BJ (cell line): ENCODE data around the gene SH3BP5L. TPM values are rescaled to one million over a fixed set of nuclear protein-coding genes. Genes with fewer than 3 reads are reported as not detected.

Experiments used
- CTCF ChIA-PET: fragments of 350-600 bp; formaldehyde crosslinking; extraction: SDS; loops from one replicate; lab custom pipeline; 2021; ENCODE audit warnings: antibody characterized with exemption, inconsistent platforms; lab: Yijun Ruan, JAX
- POLR2A ChIA-PET: fragments of 300-600 bp; sonication (Branson Sonifier 250); formaldehyde crosslinking; extraction: SDS; loops from one replicate; lab custom pipeline; 2021; ENCODE audit warnings: antibody characterized with exemption; lab: Charles Lee
- DNase-seq: peaks from one replicate; pipeline ENCODE4 v3.0.0-alpha.2; 2011; ENCODE audit warnings: low read depth
- H3K27me3 ChIP-seq: 2 replicates; pipeline ENCODE4 v1.6.0; 2011; ENCODE audit warnings: low read length; ENCODE audit not compliant: control insufficient read depth, insufficient read depth
- H3K36me3 ChIP-seq: 2 replicates; pipeline ENCODE4 v1.5.1; 2011; ENCODE audit warnings: low read length; ENCODE audit not compliant: control insufficient read depth, insufficient read depth
- H3K4me3 ChIP-seq: 2 replicates; pipeline ENCODE4 v1.5.1; 2011; ENCODE audit warnings: low read depth, mild to moderate bottlenecking, control low read depth, low read length
- polyA plus RNA-seq: library from polyadenylated mRNA; depleted of rRNA; stranded (reverse); fragments of >200 nt; gene quantifications from 2 replicates; pipeline ENCODE4 v1.2.3, GENCODE V29; 2011
- TF ChIP-seq, protein P1 (sequence below): IDR thresholded peaks from 2 replicates; pipeline ENCODE4 v1.5.1; 2011; ENCODE audit warnings: low read depth, mild to moderate bottlenecking, control low read depth, inconsistent platforms, low read length, moderate library complexity; ENCODE audit not compliant: insufficient read depth

Gene SH3BP5L
- polyA plus RNA-seq, 1 experiment, result 32.5 TPM

DNA sequence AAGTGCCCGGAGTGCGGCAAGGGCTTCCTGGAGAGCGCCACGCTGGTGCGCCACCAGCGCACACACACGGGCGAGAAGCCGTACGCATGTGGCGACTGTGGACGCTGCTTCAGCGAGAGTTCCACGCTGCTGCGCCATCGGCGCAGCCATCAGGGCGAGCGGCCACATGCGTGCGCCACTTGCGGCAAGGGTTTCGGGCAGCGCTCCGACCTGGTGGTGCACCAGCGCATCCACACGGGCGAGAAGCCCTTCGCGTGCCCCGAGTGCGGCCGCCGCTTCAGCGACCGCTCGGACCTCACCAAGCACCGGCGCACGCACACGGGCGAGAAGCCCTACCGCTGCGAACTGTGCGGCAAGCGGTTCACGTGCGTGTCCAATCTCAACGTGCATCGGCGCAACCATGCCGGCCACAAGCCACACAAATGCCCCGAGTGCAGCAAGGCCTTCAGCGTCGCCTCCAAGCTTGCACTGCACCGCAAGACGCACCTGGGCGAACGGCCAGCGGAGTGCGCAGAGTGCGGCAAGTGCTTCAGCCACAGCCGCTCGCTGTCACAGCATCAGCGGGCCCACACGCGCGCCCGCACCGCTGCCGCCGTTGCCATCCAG lies 22.3 kb upstream of the SH3BP5L start:
- no peaks in the 10 kb centered on the region for H3K27me3 ChIP-seq
- TF ChIP-seq, protein P1, sequence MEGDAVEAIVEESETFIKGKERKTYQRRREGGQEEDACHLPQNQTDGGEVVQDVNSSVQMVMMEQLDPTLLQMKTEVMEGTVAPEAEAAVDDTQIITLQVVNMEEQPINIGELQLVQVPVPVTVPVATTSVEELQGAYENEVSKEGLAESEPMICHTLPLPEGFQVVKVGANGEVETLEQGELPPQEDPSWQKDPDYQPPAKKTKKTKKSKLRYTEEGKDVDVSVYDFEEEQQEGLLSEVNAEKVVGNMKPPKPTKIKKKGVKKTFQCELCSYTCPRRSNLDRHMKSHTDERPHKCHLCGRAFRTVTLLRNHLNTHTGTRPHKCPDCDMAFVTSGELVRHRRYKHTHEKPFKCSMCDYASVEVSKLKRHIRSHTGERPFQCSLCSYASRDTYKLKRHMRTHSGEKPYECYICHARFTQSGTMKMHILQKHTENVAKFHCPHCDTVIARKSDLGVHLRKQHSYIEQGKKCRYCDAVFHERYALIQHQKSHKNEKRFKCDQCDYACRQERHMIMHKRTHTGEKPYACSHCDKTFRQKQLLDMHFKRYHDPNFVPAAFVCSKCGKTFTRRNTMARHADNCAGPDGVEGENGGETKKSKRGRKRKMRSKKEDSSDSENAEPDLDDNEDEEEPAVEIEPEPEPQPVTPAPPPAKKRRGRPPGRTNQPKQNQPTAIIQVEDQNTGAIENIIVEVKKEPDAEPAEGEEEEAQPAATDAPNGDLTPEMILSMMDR, result no peak
- CTCF ChIA-PET, result interaction anchor here (1.5 kb wide), 1 partner anchor 10 kb away, joined by 5 read pairs; the partner anchor contains the start of gene ZNF692
- H3K4me3 ChIP-seq, result no peak overlapping the region
- H3K36me3 ChIP-seq, result peaks cover 30% of the 10 kb centered on the region
- POLR2A ChIA-PET, result no interaction called here
- DNase-seq, result no peak

DNA sequence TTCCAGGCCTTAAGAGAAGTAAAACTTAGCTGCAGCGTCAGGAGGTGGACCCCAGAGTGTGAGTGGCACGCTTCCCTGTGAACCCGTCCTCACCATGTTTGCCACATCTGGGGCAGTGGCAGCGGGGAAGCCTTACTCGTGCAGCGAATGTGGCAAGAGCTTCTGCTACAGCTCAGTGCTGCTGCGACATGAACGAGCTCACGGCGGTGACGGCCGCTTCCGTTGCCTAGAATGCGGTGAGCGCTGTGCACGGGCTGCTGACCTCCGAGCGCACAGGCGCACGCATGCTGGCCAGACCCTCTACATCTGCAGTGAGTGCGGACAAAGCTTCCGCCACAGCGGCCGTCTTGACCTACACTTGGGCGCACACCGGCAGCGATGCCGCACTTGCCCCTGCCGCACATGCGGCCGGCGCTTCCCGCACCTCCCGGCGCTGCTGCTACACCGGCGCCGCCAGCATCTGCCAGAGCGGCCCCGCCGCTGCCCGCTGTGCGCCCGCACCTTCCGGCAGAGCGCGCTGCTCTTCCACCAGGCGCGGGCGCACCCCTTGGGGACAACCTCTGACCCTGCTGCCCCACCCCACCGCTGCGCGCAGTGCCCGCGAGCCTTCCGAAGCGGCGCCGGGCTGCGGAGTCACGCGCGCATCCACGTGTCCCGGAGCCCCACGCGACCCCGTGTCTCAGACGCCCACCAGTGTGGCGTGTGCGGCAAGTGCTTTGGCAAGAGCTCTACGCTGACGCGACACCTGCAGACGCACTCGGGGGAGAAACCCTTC lies 21.7 kb upstream of the SH3BP5L start:
- Histone ChIP-seq H3K27me3 (no peaks in the 10 kb centered on the region), H3K36me3 (peaks cover 32% of the 10 kb centered on the region), H3K4me3 (no peak overlapping the region)
- CTCF ChIA-PET, result interaction anchor here (1.5 kb wide), 1 partner anchor 11 kb away, joined by 5 read pairs; the partner anchor contains the start of gene ZNF692
- no peak for DNase-seq
- POLR2A ChIA-PET, result no interaction called here
- TF ChIP-seq, protein P1, result no peak

- TF ChIP-seq, protein P1, result no peak
- ChIA-PET CTCF (no interaction called here), POLR2A (no interaction called here)
- Histone ChIP-seq H3K4me3 (no peak overlapping the region), H3K27me3 (no peaks in the 10 kb centered on the region), H3K36me3 (peaks cover 26% of the 10 kb centered on the region)
- no peak for DNase-seq
Measured at GRCh38 chr1:248844526-248844925, 18.8 kb upstream of the SH3BP5L start.

DNA sequence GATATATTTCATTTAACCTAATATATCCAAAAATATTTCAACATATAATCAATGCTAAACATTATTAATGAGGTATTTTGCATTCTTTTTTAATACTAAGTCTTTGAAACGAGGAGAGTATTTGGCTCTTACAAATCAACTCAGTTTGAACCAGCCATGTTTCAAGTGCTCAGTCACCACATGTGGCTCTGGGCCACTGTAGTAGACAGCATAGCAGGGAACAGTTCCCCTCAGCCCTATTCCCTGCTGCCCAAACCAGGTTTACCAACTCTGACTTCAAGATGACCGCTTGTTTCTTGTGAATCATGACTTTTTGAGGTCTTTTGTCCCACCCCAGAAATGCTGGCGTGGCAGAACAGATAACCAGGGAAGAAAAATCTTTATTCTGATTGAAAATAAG lies 18.0 kb upstream of the SH3BP5L start:
- H3K36me3 ChIP-seq, result peaks cover 22% of the 10 kb centered on the region
- TF ChIP-seq, protein P1, result no peak
- no peak for DNase-seq
- ChIA-PET CTCF (no interaction called here), POLR2A (no interaction called here)
- no peaks in the 10 kb centered on the region for H3K27me3 ChIP-seq
- no peak overlapping the region for H3K4me3 ChIP-seq

GRCh38 chr1:248842781-248843331 lies 17.1 kb upstream of the SH3BP5L start:
- DNase-seq, result no peak
- TF ChIP-seq, protein P1, result no peak
- Histone ChIP-seq H3K36me3 (peaks cover 14% of the 10 kb centered on the region), H3K27me3 (no peaks in the 10 kb centered on the region), H3K4me3 (no peak overlapping the region)
- ChIA-PET POLR2A (no interaction called here), CTCF (interaction anchor here (1.1 to 2.7 kb wide), 5 partner anchors 16 to 83 kb away, joined by 3 to 20 read pairs (median 5); partner anchors contain the start of gene ZNF692)
